ENCODE data around the gene GRM8.

DNA sequence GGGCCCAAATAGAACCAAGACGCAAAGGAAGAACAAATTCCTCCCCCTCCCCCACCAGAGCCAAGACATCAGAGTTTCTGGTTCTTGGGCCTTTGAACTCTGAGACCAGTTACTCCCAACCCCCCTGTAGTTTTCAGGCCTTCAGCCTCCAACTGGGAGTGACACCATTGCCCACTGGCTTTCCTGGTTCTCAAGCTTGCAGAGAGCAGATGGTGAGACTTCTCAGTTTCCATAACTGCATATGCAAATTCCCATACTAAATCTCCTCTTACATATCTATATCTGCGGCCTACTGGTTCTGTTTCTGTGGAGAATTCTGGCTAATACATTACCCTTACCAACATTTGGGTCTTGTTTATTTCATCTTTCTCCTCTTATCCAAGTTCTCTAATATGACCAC, 762.9 kb downstream of the GRM8 start:
- no peak for TF ChIP-seq CTCF (IDR thresholded peaks at IDR 0.05; ENCODE audit: poor library complexity, severe bottlenecking)
- no peak for TF ChIP-seq RAD21 (conservative IDR thresholded peaks at IDR 0.05)
- no peak for TF ChIP-seq TAF1 (IDR thresholded peaks at IDR 0.05; ENCODE audit: low read depth)
- TF ChIP-seq MXI1 (conservative IDR thresholded peaks at IDR 0.05; ENCODE audit: poor library complexity, severe bottlenecking) = no peak
- TF ChIP-seq SMC3 (conservative IDR thresholded peaks at IDR 0.05; ENCODE audit: poor library complexity) = no peak
- TF ChIP-seq, protein P1, sequence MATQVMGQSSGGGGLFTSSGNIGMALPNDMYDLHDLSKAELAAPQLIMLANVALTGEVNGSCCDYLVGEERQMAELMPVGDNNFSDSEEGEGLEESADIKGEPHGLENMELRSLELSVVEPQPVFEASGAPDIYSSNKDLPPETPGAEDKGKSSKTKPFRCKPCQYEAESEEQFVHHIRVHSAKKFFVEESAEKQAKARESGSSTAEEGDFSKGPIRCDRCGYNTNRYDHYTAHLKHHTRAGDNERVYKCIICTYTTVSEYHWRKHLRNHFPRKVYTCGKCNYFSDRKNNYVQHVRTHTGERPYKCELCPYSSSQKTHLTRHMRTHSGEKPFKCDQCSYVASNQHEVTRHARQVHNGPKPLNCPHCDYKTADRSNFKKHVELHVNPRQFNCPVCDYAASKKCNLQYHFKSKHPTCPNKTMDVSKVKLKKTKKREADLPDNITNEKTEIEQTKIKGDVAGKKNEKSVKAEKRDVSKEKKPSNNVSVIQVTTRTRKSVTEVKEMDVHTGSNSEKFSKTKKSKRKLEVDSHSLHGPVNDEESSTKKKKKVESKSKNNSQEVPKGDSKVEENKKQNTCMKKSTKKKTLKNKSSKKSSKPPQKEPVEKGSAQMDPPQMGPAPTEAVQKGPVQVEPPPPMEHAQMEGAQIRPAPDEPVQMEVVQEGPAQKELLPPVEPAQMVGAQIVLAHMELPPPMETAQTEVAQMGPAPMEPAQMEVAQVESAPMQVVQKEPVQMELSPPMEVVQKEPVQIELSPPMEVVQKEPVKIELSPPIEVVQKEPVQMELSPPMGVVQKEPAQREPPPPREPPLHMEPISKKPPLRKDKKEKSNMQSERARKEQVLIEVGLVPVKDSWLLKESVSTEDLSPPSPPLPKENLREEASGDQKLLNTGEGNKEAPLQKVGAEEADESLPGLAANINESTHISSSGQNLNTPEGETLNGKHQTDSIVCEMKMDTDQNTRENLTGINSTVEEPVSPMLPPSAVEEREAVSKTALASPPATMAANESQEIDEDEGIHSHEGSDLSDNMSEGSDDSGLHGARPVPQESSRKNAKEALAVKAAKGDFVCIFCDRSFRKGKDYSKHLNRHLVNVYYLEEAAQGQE (IDR thresholded peaks at IDR 0.05; ENCODE audit: borderline replicate concordance) = no peak
- TF ChIP-seq EZH2 (IDR thresholded peaks at IDR 0.05; ENCODE audit: borderline replicate concordance, insufficient read depth, low read length, poor library complexity, severe bottlenecking) = no peak
- TF ChIP-seq EP300 (conservative IDR thresholded peaks at IDR 0.05; ENCODE audit: poor library complexity, severe bottlenecking) = no peak

Data from neural cell (in vitro differentiated cells).